HG03342 (cell line): ENCODE results near the gene TRIO.

ENCODE experiments used
- ATAC-seq: cut with Tn5 transposase; IDR thresholded peaks from one replicate; pipeline ENCODE4 v1.9.1; 2021; ENCODE audit warnings: mild to moderate bottlenecking, moderate library complexity; ENCODE audit not compliant: unreplicated experiment

Gene TRIO

DNA sequence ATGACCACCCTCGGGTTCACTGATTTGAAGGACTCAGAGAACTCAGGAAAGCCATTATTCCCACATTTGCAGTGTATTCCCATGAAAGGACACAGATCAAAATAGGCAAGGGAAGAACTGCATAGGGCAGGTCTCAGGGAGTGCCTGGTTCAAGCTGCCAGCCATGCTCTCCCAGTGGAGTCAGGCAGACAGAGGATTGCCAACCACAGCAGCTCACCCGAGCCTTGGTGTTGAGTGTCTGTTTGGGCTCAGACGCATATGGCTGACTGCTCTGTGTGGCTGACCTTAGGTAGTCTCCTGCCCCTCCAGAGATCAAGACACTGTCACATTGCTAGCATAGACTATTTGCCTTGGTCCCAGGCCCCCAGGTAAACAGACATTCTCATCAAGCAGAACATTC, 322.6 kb downstream of the TRIO start:
- no peak for ATAC-seq

- ATAC-seq = no peak
Measured at GRCh38 chr5:14467251-14467650, 324.1 kb downstream of the TRIO start.

DNA sequence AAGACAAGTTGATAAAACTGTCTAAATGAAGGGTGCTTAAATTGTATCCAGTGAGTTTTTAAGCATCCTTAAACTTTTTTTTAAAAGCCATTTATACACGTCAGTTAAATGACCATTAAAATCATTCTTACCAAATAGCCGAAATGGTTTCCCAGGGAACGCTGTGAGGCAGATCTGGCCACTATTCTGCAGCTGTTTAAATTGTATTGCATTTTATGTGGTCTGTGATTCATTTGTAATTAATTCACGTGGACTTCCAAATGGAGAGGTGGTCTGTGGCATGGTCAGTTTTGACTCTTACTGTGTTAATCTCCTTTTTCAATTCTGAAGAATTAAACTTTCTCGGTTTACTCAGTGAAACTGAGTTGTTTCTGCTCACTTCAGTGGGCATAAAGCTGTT, 324.7 kb downstream of the TRIO start:
- ATAC-seq = no peak

DNA sequence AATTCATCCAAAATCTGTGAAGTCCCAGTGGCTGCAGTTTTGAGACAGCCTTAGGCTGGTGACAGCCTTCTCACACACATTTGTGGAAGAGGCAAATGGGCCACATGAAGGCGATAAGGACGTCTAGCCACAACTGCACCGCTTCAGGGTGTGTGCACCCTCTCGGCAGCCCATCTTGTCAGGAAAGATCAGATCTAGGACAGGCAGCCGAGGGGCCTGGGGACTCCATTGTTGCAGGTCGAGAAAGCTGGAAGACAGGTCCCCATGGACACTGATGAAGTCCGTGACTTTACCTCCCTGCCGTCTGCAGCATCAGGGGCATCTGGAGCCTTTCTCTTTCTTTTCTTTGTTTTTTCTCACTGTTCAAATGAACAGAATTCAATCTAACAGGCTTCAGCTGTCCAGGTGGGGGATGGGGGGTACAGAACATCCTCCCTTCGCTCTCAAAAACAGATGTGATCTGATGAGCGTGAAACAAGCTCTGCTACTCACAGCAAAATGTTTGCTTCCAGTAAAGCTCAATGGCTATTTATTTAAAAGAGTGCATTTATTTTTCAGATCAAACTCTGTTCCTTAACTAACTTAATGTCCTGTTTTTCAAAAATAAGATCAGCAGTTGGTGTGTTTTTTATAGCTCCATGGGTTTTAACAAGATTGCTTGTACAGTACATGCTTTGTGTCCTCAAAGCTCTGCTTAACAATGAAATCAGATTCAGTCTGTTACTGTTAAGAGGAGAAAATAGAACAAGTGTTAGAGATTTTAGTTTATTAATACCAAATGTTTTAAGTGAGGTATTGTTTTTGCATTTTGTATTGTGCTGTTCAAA, 326.6 kb downstream of the TRIO start:
- no peak for ATAC-seq

DNA sequence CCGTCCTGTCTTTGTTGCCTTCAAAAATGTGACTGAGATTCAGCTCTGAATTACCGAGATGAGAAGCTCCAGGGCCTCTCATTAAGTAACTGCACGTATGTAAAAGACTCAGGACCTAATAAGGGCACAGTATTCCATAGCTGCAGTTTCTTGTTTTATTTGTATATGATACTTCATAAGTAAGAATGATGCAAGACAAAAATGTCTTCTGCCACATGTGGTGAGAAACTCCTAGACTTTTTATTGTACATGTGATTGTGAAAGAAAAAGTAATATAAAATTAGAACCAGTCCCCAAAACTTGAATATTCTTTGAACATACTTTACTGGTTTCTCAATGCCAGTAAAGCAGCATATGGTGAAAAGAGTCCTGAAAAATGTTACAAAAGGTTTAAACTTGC, 328.4 kb downstream of the TRIO start:
- ATAC-seq = no peak

- ATAC-seq = no peak
Measured at GRCh38 chr5:14472986-14473567, 329.9 kb downstream of the TRIO start.

DNA sequence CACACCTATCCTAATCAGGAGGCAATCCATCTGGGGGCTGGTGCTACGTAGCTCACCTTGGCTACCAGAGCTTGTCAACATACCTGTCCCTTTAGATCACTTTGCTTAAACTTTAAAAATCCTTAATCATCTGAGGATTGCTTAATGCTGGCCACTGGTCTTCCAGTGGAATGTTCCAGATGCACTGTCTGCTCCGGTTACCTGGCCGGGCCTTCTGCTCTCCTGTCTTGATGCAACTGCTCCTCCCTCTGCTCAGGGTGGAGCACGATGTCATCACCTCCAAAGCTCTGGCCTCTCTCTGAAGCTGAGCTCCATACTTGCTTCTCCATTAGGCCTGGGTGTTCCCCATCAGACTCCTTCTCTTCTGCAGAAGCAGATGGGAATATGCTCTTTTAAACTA, 331.9 kb downstream of the TRIO start:
- no peak for ATAC-seq

DNA sequence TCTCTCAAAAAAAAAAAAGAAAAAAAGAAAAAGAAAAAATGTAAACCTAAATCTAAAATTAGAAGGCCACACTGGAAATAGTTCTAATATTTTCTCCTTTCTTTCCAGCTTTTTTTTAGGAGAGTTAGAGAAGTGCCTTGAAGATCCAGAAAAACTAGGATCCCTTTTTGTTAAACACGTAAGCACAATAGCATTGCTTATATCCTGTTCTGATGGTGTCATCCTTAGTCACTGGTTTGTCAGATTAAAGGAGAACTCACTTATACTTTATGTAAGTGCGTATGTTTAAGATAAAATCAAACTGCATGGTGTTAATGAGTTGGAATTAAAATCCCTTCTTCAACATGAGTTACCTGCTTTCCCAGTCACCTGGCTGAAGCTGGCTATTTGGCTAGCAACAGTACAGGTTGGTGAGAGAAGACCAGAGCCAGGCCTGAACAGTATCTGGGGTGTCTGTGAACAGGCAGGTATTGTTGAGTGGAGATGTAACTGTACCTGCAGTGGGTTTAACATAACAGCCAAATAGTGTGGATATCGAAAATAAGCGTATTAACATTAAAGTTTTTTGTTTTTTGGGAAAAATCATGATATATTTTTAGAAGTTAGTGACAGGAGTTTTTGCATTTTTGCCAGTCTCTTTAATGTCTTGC, 333.8 kb downstream of the TRIO start:
- ATAC-seq = no peak

DNA sequence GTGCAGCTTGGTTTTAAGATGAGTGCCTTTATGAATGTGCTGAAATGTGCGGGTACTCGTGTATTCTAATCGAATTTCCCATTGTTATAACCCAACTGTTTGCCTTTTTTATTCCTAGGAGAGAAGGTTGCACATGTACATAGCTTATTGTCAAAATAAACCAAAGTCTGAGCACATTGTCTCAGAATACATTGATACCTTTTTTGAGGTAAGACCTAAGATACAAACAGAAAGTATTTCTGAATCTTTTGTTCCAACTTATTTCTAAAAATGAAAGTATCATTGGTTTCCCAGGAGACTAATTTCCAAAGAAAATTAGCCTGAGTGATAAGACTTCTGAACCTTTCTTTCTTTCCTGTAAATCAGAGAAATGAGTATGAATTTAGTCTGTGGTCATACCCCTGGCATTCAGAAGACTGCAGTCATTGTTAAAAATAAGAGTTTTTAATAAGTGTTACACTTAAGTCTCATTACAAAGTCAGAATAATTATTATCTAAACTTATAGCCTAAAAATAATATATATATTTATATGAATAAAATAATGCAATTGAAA, 336.1 kb downstream of the TRIO start:
- no peak for ATAC-seq

GRCh38 chr5:14481349-14481748, 338.2 kb downstream of the TRIO start:
- ATAC-seq = no peak

- ATAC-seq = no peak
Measured at GRCh38 chr5:14482085-14482484, 338.9 kb downstream of the TRIO start.

DNA sequence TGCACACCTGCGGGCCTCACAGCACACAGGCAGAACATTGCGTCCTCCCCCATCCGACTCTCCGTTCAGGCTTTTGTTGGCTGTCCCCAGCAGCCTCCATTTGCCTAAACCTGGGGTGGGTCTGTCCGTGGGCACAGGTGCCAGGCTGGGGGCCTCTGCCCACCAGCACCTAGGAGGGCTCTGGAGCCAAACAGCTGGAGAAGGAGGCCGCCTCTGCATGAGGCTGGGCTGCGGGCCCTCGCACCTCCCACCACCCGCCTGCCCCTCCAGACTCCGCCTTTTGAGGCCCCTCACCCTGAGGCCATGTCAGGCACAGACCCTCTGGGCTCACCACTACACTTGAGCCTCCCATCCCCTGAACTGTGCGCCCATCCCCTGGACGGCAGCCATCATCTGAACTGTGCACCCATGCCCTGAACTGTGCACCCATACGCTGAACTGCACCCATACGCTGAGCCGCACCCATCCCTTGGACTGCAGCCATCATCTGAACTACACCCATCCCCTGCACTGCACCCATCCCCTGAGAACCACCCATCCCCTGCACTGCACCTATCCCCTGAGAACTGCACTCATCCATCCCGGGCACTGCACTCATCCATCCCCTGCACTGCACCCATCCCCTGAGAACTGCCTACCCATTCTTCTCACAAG, 340.5 kb downstream of the TRIO start:
- no peak for ATAC-seq

DNA sequence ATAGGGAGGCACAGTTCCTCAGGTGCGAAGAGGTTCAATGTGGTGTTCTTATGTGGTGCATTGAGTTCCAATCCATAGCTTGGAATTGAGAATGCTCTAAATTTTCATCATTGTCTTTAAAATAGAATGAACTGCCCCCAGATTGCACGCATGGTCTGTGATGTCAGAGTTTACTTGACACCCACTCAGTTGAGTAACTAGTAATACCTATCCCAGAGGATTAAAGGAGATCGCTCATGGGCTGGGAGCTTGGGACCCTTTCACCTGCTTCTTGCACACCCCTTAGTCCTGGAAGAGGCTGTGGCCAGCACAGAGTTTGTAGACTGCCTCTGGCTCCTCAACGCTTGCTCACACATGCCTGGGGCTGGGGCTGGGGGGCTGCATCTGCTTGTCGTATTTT, 343.3 kb downstream of the TRIO start:
- ATAC-seq = no peak

DNA sequence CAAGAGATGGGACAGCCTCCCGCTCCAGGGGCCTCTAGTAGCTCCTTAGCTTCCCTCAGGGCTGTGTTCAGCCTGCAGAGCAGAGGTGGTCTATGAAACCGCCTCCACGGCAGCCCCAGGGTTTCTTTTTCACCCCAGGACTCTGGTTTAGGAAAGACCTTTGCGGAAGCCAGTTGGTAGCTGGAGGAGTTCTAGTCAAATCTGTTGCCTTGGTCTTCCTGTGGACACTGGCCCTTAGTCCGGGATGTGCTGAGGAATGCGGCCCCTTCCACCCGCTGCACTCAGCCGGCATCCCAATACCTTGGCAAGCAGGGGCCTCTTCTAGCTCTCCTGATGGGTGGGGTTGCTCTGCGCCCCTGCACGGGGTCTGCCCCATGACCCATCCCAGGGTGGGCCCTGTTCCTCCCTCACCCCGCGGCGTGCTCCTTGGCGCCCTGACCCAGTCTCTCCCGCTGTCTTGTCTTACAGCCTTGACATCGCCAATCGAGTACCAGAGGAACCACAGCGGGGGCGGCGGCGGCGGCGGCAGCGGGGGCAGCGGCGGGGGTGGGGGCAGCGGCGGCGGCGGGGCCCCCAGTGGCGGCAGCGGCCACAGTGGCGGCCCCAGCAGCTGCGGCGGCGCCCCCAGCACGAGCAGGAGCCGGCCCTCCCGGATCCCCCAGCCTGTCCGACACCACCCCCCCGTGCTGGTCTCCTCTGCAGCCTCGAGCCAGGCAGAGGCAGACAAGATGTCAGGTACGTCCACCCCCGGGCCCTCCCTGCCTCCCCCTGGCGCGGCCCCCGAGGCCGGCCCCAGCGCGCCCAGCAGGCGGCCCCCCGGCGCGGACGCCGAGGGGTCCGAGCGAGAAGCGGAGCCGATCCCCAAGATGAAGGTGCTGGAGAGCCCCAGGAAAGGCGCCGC, 344.1 kb downstream of the TRIO start:
- no peak for ATAC-seq

- no peak for ATAC-seq
Measured at GRCh38 chr5:14487897-14488570, 344.9 kb downstream of the TRIO start.

- no peak for ATAC-seq
Measured at GRCh38 chr5:14488709-14489108, 345.6 kb downstream of the TRIO start.

DNA sequence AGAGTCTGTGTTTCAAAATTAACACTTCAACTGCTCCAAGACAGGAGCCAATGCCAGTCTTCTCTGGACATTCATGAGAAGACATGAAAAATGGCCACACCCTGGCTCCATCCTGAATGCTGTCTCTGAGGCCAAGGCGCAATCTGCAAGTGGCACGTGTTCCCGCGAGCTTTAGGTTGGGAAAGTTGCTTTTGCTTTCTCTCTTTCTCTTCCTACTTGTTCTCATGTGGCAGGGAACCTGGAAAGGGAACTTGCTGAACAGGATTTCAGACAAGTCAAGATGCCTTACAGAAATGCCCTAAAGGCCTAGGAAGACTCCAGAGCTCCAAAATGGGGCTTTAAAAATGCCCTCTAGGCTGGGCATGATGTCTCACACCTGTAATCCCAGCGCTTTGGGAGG, 346.5 kb downstream of the TRIO start:
- ATAC-seq = no peak

DNA sequence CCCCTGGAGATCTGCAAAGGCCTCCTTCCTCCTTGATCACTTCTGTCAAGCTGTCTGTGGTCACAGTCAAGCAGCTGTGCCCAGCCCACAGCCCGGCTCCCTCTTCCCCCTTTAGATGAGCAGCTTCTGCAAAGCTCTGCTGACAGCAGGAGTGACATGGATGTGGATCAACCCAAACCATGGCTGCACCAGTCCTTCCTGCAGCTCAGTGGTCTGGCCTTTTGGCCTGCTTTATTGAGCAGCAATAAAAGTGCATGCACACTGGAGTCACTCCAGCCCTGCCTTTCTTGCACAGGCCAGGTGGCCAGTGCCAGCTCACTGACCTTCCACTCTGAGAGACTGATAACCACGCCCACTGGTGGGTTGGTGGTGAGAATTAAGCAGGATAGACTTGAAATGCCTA, 347.2 kb downstream of the TRIO start:
- no peak for ATAC-seq

- no peak for ATAC-seq
Measured at GRCh38 chr5:14491015-14491915, 348.1 kb downstream of the TRIO start.
